Measurements from ENCODE around the gene MAGEA8. TPM values are rescaled to one million over a fixed set of nuclear protein-coding genes. Genes with fewer than 3 reads are reported as not detected.
A peak's percentile ranks its signal among the peaks of the same experiment; 100 is the strongest.
"Not testable (repeated sequence)": the region's sequence is repeated elsewhere in the genome, so short reads cannot be mapped to it uniquely, and the experiment has no call there.

Gene MAGEA8
- polyA plus RNA-seq, 1 donor from 2014 or later = not detected

DNA sequence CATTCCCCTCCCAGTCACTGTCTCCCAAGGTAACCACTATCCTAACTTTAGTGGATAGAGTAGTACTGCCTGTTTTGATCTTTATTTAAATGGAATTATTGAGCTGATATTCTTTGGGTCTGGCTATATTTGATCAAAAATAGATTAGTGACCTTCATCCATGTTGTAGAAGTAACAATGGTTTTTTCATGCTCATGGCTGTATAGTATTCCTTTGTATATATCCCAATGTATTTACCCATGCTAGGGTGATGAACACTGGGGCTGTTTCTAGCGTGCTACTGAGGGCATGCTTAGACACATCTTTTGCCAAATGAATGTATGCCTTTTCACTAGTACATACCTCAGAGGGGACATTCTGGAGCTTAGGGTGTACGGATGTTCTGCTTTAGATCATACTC, 10.1 kb upstream of the MAGEA8 start:
- Mint-ChIP-seq H3K4me3 (no peak overlapping the region), H3K27ac (no peak overlapping the region), H3K36me3 (peaks cover 2% of the 10 kb centered on the region), H3K9me3 (peaks cover 0 to 14% (median 6%) of the 10 kb centered on the region in 3 donors), H3K27me3 (peaks cover 1% of the 10 kb centered on the region), H3K4me1 (peaks cover 0 to 1% (median 0%) of the 10 kb centered on the region in 3 donors)

- Mint-ChIP-seq H3K27ac (no peak overlapping the region), H3K27me3 (peaks cover 1% of the 10 kb centered on the region), H3K4me3 (no peak overlapping the region)
These were observed 9.6 kb upstream of the MAGEA8 start for GRCh38 chrX:149871433-149871832.

GRCh38 chrX:149871940-149872339, 9.0 kb upstream of the MAGEA8 start:
- no peak overlapping the region for H3K4me3 Mint-ChIP-seq
- H3K27ac Mint-ChIP-seq = peak overlapping the region in 1 of 3 donors; percentile 17
- peaks cover 2% of the 10 kb centered on the region for H3K36me3 Mint-ChIP-seq
- peaks cover 0 to 1% (median 0%) of the 10 kb centered on the region in 3 donors for H3K4me1 Mint-ChIP-seq
- peaks cover 1% of the 10 kb centered on the region for H3K27me3 Mint-ChIP-seq
- peaks cover 0 to 14% (median 6%) of the 10 kb centered on the region in 3 donors for H3K9me3 Mint-ChIP-seq

More at GRCh38 chrX:149871433-149871832, 9.6 kb upstream of the MAGEA8 start:
- Mint-ChIP-seq H3K4me1 (peaks cover 0 to 1% (median 0%) of the 10 kb centered on the region in 3 donors), H3K9me3 (peaks cover 0 to 14% (median 6%) of the 10 kb centered on the region in 3 donors), H3K36me3 (peaks cover 2% of the 10 kb centered on the region)

DNA sequence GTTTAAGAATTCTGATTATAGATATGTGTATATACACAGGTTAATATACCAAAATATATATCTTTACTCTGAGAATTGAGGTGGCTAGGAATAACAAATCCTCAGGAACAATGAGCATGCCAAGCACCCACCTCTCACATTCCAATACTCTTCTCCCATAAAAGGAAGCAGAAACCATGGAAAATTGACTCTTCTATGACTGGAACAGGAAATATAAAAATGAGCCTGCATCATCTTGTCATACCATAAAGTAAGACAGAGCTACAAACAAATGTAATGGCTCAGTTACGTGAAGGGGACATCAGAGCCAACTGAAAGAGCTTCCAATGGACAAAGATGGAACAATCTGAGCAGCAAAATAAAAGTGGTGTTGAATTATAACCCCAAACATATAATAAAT, 3.8 kb upstream of the MAGEA8 start:
- Mint-ChIP-seq H3K27me3 (peaks cover 2% of the 10 kb centered on the region), H3K4me1 (no peaks in the 10 kb centered on the region), H3K9me3 (peaks cover 2 to 9% (median 6%) of the 10 kb centered on the region in 3 donors), H3K27ac (no peak overlapping the region), H3K36me3 (peaks cover 2% of the 10 kb centered on the region), H3K4me3 (no peak overlapping the region)

- Mint-ChIP-seq H3K9me3 (peaks cover 2 to 9% (median 6%) of the 10 kb centered on the region in 3 donors), H3K36me3 (peaks cover 2% of the 10 kb centered on the region), H3K27me3 (peaks cover 2% of the 10 kb centered on the region), H3K27ac (no peak overlapping the region), H3K4me3 (no peak overlapping the region), H3K4me1 (no peaks in the 10 kb centered on the region)
These were observed 3.3 kb upstream of the MAGEA8 start for GRCh38 chrX:149877636-149878035.

DNA sequence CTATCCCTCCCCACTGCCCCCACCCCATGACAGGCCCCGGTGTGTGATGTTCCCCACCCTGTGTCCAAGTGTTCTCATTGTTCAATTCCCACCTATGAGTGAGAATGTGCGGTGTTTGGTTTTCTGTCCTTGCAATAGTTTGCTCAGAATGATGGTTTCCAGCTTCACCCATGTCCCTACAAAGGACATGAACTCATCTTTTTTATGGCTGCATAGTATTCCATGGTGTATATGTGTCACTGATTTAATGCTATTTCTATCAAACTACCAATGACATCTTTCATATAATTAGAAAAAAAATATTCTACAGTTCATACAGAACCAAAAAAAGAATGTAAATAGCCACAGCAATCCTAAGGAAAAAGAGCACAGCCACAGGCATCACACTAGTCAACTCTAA, 9.8 kb downstream of the MAGEA8 start:
- H3K9me3 Mint-ChIP-seq, H3K36me3 Mint-ChIP-seq, H3K27ac Mint-ChIP-seq, H3K27me3 Mint-ChIP-seq, H3K4me1 Mint-ChIP-seq, H3K4me3 Mint-ChIP-seq: not testable (repeated sequence)

DNA sequence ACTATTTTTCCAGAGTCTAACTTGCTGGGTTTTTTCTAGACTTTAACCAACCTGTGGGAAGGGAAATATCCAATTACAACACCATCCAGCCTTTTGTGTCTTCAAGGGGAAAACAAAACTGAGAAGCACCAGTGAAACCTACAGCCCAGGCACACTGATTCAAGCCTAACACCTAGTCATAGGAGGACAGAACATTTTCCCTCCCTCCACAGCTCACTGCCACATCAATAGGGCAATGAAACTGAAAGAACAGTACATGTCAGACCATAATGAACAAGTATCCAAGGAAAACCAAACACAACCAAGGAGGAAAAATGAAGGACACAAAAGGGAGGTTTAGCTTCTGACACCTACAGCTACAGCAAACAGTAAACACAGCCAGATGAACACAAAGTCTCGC, 17.6 kb downstream of the MAGEA8 start:
- no peak overlapping the region for H3K27ac Mint-ChIP-seq
- no peaks in the 10 kb centered on the region for H3K36me3 Mint-ChIP-seq
- no peaks in the 10 kb centered on the region for H3K4me1 Mint-ChIP-seq
- no peak overlapping the region for H3K4me3 Mint-ChIP-seq
- H3K9me3 Mint-ChIP-seq = peaks cover 0 to 3% (median 0%) of the 10 kb centered on the region in 3 donors
- H3K27me3 Mint-ChIP-seq = no peaks in the 10 kb centered on the region

- peaks cover 0 to 4% (median 0%) of the 10 kb centered on the region in 3 donors for H3K4me1 Mint-ChIP-seq
- no peak overlapping the region for H3K27ac Mint-ChIP-seq
- H3K9me3 Mint-ChIP-seq = no peaks in the 10 kb centered on the region
- H3K27me3 Mint-ChIP-seq = no peaks in the 10 kb centered on the region
- no peak overlapping the region for H3K4me3 Mint-ChIP-seq
- peaks cover 2% of the 10 kb centered on the region for H3K36me3 Mint-ChIP-seq
These were observed 23.1 kb downstream of the MAGEA8 start for GRCh38 chrX:149903889-149904748.

GRCh38 chrX:149908308-149908707, 27.3 kb downstream of the MAGEA8 start:
- Mint-ChIP-seq H3K9me3 (peaks cover 0 to 6% (median 0%) of the 10 kb centered on the region in 3 donors), H3K4me3 (no peak overlapping the region), H3K36me3 (peaks cover 2% of the 10 kb centered on the region), H3K27ac (no peak overlapping the region), H3K4me1 (peaks cover 0 to 4% (median 0%) of the 10 kb centered on the region in 3 donors), H3K27me3 (no peaks in the 10 kb centered on the region)

DNA sequence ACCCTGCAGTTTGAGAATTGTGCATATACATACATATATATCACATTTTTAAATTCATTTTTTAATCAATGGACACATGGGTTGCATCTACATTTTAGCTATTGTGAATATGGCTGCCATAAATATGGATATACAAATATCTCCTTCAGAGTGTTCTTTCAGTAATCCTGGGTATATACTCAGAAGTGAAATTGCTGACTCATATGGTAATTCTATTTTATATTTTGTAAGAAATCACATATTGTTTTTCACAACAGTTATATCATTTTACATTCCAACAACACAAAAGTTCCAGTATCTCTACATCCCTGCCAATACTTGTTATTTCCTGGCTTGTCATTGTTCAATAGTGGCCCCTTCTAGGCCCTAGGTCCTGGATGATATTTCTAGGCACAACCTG, 27.7 kb downstream of the MAGEA8 start:
- H3K27me3 Mint-ChIP-seq = no peaks in the 10 kb centered on the region

DNA sequence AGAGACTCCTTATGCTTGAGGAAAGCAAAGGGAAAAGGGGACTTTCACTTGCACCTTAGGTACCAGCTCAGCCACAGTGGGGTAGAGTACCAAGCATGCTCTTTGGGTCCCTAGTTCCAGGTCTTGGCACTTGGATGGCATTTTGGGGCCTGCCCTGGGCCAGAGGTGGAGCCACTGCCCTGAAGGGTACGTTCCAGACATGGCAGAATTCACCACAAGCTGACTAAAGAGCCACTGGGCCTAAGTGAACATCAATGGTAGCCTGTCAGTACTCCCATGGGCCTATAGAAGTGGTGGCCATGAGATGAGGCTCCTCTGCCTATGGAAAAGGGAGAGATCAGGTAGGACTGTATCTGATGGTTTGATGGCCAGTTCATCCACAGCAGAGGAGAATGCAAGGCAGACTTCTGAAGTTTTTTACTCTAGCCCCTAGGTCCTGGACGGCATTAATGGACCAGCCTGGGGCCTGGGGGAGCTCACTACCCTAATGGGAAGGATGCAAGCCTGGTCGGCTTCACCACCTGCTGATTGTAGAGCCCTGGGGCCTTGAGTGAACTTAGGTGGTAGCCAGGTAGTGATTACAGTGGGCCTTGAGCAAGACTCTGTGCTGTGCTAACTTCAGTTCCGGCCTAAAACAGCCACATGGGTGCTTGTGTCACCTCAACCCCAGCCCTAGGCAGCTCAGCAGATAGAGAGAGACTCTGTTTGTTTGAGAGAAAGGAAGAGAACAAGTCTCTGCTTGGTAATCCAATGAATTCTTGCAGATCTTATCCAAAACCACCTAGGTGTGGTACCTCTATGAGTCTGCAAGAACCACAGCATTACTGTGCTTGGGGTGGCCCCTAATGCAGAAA, 28.6 kb downstream of the MAGEA8 start:
- peaks cover 0 to 2% (median 0%) of the 10 kb centered on the region in 3 donors for H3K4me1 Mint-ChIP-seq
- peaks cover 2% of the 10 kb centered on the region for H3K36me3 Mint-ChIP-seq
- no peak overlapping the region for H3K4me3 Mint-ChIP-seq
- no peaks in the 10 kb centered on the region for H3K27me3 Mint-ChIP-seq
- peaks cover 0 to 10% (median 2%) of the 10 kb centered on the region in 3 donors for H3K9me3 Mint-ChIP-seq
- H3K27ac Mint-ChIP-seq = no peak overlapping the region

More for the DNA sequence above, 27.7 kb downstream of the MAGEA8 start:
- peaks cover 0 to 6% (median 2%) of the 10 kb centered on the region in 3 donors for H3K9me3 Mint-ChIP-seq
- no peak overlapping the region for H3K27ac Mint-ChIP-seq
- H3K4me1 Mint-ChIP-seq = peaks cover 0 to 4% (median 0%) of the 10 kb centered on the region in 3 donors
- no peak overlapping the region for H3K4me3 Mint-ChIP-seq
- peaks cover 2% of the 10 kb centered on the region for H3K36me3 Mint-ChIP-seq

DNA sequence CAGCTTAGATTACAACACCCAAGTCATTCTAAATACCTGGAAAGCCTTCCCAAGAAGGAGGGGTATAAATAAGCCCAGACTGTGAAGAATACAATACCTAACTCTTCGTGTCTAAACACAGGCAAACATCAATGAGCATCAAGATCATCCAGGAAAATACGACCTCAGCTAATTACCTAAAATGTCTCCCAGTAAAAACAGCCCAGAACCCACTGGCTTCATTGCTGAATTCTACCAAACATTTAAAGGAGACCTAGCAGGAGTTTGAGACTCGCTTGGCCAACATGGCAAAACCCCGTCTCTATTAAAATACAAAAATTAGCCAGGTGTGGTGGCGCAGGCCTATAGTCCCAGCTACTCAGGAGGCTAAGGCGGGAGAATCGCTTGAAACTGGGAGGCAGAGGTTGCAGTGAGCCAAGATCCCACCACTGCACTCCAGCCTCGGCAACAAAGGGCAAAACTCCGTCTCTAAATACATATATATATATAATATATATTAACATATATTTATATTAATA, 29.3 kb downstream of the MAGEA8 start:
- H3K9me3 Mint-ChIP-seq = peaks cover 0 to 10% (median 2%) of the 10 kb centered on the region in 3 donors

DNA sequence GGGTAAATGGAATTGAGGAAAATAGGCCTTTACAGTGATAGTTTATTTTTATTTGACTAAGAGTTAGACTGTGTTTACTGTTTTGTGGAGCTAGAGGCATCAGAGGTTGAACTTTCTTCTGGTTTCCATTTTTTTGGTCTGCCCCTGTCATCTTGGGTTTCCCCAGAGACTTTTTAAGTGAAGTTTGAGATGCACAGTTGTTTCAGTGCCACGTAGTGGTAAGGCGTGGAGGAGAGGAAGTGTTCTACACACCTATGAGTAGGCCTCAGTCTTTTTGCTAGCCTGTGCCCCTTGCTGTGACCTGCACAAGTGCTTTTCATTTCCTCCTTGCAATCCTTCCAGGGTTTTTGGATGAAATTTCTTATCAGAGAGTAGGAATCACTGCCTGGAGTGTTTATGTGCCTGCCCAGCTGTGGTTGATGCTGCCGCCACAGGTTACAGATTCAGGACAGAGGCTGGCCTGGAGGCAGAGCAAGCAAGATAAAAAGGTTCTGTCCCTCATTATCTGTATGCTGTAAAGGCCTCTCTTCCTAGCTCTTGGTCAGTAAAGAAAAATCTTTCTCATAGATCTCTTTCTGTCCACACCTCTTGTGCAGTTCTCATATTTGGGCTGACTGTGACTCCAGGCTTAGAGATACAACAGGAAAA, 35.9 kb downstream of the MAGEA8 start:
- H3K4me1 Mint-ChIP-seq = peaks cover 0 to 2% (median 2%) of the 10 kb centered on the region in 3 donors
- H3K36me3 Mint-ChIP-seq = no peaks in the 10 kb centered on the region
- peak overlapping the region in 2 of 3 donors; percentile 18 to 28 for H3K27ac Mint-ChIP-seq
- no peaks in the 10 kb centered on the region for H3K27me3 Mint-ChIP-seq
- H3K9me3 Mint-ChIP-seq = peaks cover 0 to 10% (median 2%) of the 10 kb centered on the region in 3 donors
- no peak overlapping the region for H3K4me3 Mint-ChIP-seq

More for the DNA sequence above, 29.3 kb downstream of the MAGEA8 start:
- no peak overlapping the region for H3K27ac Mint-ChIP-seq
- H3K4me1 Mint-ChIP-seq = peaks cover 0 to 2% (median 0%) of the 10 kb centered on the region in 3 donors
- H3K27me3 Mint-ChIP-seq = no peaks in the 10 kb centered on the region
- H3K36me3 Mint-ChIP-seq = peaks cover 2% of the 10 kb centered on the region
- H3K4me3 Mint-ChIP-seq = no peak overlapping the region

DNA sequence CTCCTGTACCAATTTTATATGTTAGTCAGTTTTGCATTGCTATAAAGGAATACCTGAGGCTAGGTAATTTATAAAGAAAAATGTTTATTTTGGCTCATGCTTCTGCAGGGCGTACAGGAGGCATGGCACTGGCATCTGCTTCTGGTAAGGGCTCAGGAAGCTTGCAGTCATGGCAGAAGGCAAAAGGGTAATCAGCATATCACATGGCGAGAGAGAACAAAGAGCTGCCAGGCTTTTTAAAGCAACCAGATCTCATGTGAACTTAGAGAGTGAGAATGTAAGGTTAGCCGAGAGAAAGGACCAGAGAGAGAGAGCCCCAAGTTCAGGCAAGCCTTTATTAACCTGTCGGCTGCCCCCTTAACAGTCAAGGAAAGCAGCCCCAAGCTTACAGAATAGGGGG, 42.9 kb downstream of the MAGEA8 start:
- H3K36me3 Mint-ChIP-seq, H3K27me3 Mint-ChIP-seq, H3K27ac Mint-ChIP-seq: not testable (repeated sequence)

More for the DNA sequence above, 42.9 kb downstream of the MAGEA8 start:
- not testable (repeated sequence) for H3K9me3 Mint-ChIP-seq, H3K4me3 Mint-ChIP-seq, H3K4me1 Mint-ChIP-seq
